HepG2 (cell line): Measurements from ENCODE around the gene TRPV4. TPM values are rescaled to one million over a fixed set of nuclear protein-coding genes. Genes with fewer than 3 reads are reported as not detected.

Experiments used
- FOXM1 ChIP-seq: sonication (generic); formaldehyde crosslinking; IDR thresholded peaks from 2 replicates; pipeline ENCODE4 v1.5.0; 2020; ENCODE audit warnings: missing genetic modification reagents
- GATAD2A ChIP-seq: IDR thresholded peaks from 2 replicates; pipeline ENCODE4 v1.6.1; 2016
- JUND ChIP-seq: sonication (generic); formaldehyde crosslinking; IDR thresholded peaks from 2 replicates; pipeline ENCODE4 v1.8.0; 2022; ENCODE audit warnings: mild to moderate bottlenecking, missing genetic modification reagents
- KDM5B ChIP-seq: sonication (generic); formaldehyde crosslinking; IDR thresholded peaks from 2 replicates; pipeline ENCODE4 v1.4.0; 2020; ENCODE audit warnings: missing genetic modification reagents, mild to moderate bottlenecking, borderline replicate concordance
- LCORL ChIP-seq, 2 experiments: fragments of 450-650 bp in 1 of 2; sonication (generic) in 1 of 2; formaldehyde crosslinking in 1 of 2; IDR thresholded peaks; 2 replicates each; pipeline versions ENCODE4 v1.5.0 to v1.6.1; 2017 to 2020; ENCODE audit warnings: antibody characterized with exemption in 1 of 2, missing genetic modification reagents in 1 of 2
- MTF1 ChIP-seq: sonication (generic); formaldehyde crosslinking; IDR thresholded peaks from 2 replicates; pipeline ENCODE4 v1.5.0; 2020; ENCODE audit warnings: missing genetic modification reagents
- PITX1 ChIP-seq: sonication (generic); formaldehyde crosslinking; IDR thresholded peaks from 2 replicates; pipeline ENCODE4 v1.5.1; 2020; ENCODE audit warnings: mild to moderate bottlenecking, missing genetic modification reagents
- RAD21 ChIP-seq: fragments of 450-650 bp; formaldehyde crosslinking; IDR thresholded peaks from 2 replicates; pipeline ENCODE4 v1.5.0; 2020; ENCODE audit warnings: mild to moderate bottlenecking
- RARA ChIP-seq: IDR thresholded peaks from 2 replicates; pipeline ENCODE4 v1.6.1; 2016; ENCODE audit warnings: missing genetic modification reagents, missing compliant biosample characterization
- REPIN1 ChIP-seq: sonication (generic); formaldehyde crosslinking; IDR thresholded peaks from 2 replicates; pipeline ENCODE4 v1.8.0; 2022; ENCODE audit warnings: missing genetic modification reagents, low read depth, mild to moderate bottlenecking, borderline replicate concordance
- ZNF205 ChIP-seq: IDR thresholded peaks from 2 replicates; pipeline ENCODE4 v1.6.1; 2018; ENCODE audit warnings: missing biosample characterization, missing genetic modification reagents
- ZNF317 ChIP-seq: sonication (generic); formaldehyde crosslinking; IDR thresholded peaks from 2 replicates; pipeline ENCODE4 v1.5.0; 2020; ENCODE audit warnings: mild to moderate bottlenecking, missing genetic modification reagents
- ZNF598 ChIP-seq: sonication (generic); formaldehyde crosslinking; IDR thresholded peaks from 2 replicates; pipeline ENCODE4 v1.5.1; 2020; ENCODE audit warnings: mild to moderate bottlenecking, missing genetic modification reagents, borderline replicate concordance
- polyA plus RNA-seq, 8 experiments: library from polyadenylated mRNA; depleted of rRNA in 3 of 8; stranded (reverse) in 7 of 8; unstranded in 1 of 8; fragments of >200 nt; fragmentation: Illumina TruSeq in 4 of 8; extraction: Trizol in 4 of 8; gene quantifications; 2 replicates each; pipeline versions ENCODE4 v1.2.1 to v1.2.3, GENCODE V29; 2011 to 2016; ENCODE audit warnings: low read depth in 4 of 8, missing spikeins in 1 of 8, mixed read lengths in 1 of 8; ENCODE audit not compliant: insufficient read depth in 1 of 8
- total RNA-seq, 5 experiments: library from RNA; depleted of rRNA; stranded (reverse); fragments of >200 nt; fragmentation: Illumina TruSeq; extraction: Trizol; gene quantifications; 2 replicates each; pipeline ENCODE4 v1.2.3, GENCODE V29; 2016; ENCODE audit warnings: low read depth in 1 of 5
- TF ChIP-seq, protein P1 (sequence below): sonication (generic); formaldehyde crosslinking; IDR thresholded peaks from 2 replicates; pipeline ENCODE4 v1.5.0; 2020; ENCODE audit warnings: mild to moderate bottlenecking, missing genetic modification reagents
- TF ChIP-seq, protein P2 (sequence below): sonication (generic); formaldehyde crosslinking; IDR thresholded peaks from 2 replicates; pipeline ENCODE4 v1.5.0; 2020; ENCODE audit warnings: missing genetic modification reagents, mild to moderate bottlenecking, borderline replicate concordance
- TF ChIP-seq, protein P3 (sequence below): sonication (generic); formaldehyde crosslinking; IDR thresholded peaks from one replicate; pipeline ENCODE4 v1.5.1; 2020; ENCODE audit warnings: mild to moderate bottlenecking, missing genetic modification reagents; ENCODE audit errors: not compliant biosample characterization

TRPV4 gene
- total and polyA plus RNA-seq, 2 of the 13 experiments (the other 11 are each of a cell fraction or from before 2014, with no cell fraction given), result 0.66 to 4.7 TPM

DNA sequence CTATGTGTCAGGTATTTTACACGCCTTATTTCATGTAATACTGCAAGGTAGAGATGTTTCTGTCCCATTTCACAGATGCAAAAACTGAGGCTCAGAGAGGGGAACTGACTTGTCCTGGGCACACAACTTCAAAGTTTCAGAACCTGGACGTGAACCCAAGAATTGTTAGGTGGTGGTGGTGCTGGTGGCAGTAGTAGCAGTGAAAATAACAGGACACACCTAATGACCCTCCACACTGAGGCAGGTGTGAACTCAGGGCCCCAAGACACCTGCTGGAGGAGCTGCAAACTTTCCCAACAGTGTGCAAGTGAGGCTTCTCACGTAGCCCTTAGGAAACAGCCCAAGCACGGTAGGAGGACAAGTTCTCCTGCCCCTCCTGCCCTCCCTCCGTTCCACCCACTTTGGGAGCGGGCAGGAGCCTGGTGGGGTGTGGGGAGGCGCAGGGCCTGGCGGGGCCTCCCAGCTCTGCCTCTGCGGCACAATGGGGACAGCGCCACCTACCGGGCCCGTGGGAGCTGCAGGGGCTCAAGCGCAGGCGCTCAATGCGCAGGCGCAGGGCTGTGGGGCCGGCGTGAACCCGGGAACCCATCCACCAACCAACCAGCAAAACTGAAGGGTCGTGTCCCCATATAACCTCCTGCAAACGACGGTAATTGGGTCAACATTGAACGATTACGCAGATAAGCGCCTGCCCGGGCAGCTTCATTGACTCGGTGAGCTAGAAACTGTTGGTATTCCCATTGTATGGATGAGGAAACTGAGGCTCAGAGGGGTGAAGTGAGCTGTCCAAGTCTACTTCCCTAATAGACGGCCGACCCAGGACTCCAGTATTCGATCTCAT is 12.0 kb upstream of the TRPV4 start (continued):
- TF ChIP-seq, protein P1, sequence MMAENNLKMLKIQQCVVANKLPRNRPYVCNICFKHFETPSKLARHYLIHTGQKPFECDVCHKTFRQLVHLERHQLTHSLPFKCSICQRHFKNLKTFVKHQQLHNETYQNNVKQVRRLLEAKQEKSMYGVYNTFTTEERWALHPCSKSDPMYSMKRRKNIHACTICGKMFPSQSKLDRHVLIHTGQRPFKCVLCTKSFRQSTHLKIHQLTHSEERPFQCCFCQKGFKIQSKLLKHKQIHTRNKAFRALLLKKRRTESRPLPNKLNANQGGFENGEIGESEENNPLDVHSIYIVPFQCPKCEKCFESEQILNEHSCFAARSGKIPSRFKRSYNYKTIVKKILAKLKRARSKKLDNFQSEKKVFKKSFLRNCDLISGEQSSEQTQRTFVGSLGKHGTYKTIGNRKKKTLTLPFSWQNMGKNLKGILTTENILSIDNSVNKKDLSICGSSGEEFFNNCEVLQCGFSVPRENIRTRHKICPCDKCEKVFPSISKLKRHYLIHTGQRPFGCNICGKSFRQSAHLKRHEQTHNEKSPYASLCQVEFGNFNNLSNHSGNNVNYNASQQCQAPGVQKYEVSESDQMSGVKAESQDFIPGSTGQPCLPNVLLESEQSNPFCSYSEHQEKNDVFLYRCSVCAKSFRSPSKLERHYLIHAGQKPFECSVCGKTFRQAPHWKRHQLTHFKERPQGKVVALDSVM (CRISPR knock-in tag), result peak; percentile 83; the same call in 1 of the 2 replicates
- TF ChIP-seq LCORL (IDR thresholded peaks at IDR 0.05) (no peak), LCORL (CRISPR knock-in tag; IDR thresholded peaks at IDR 0.05) (peak; percentile 74), ZNF205 (CRISPR knock-in tag) (0 out of 2 replicates have a peak, but pooled peaks have one; percentile 57), PITX1 (CRISPR knock-in tag) (peak; percentile 72), JUND (CRISPR knock-in tag) (0 out of 2 replicates have a peak, but pooled peaks have one; percentile 13), MTF1 (CRISPR knock-in tag) (no peak), KDM5B (CRISPR knock-in tag) (0 out of 2 replicates have a peak, but pooled peaks have one; percentile 28), REPIN1 (peak; percentile 60), GATAD2A (CRISPR knock-in tag) (peak; percentile 33; the same call in 1 of the 2 replicates), ZNF598 (CRISPR knock-in tag) (peak; percentile 23; the same call in 1 of the 2 replicates), FOXM1 (CRISPR knock-in tag) (no peak), ZNF317 (CRISPR knock-in tag) (peak; percentile 68; the same call in 1 of the 2 replicates), RARA (CRISPR knock-in tag) (peak; percentile 47), RAD21 (CRISPR knock-in tag) (peak; percentile 96)
- TF ChIP-seq, protein P2, sequence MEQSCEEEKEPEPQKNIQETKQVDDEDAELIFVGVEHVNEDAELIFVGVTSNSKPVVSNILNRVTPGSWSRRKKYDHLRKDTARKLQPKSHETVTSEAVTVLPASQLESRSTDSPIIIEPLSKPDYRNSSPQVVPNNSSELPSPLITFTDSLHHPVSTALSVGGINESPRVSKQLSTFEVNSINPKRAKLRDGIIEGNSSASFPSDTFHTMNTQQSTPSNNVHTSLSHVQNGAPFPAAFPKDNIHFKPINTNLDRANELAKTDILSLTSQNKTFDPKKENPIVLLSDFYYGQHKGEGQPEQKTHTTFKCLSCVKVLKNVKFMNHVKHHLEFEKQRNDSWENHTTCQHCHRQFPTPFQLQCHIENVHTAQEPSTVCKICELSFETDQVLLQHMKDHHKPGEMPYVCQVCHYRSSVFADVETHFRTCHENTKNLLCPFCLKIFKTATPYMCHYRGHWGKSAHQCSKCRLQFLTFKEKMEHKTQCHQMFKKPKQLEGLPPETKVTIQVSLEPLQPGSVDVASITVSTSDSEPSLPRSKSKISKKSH (CRISPR knock-in tag), result 0 out of 2 replicates have a peak, but pooled peaks have one; percentile 32
- TF ChIP-seq, protein P3, sequence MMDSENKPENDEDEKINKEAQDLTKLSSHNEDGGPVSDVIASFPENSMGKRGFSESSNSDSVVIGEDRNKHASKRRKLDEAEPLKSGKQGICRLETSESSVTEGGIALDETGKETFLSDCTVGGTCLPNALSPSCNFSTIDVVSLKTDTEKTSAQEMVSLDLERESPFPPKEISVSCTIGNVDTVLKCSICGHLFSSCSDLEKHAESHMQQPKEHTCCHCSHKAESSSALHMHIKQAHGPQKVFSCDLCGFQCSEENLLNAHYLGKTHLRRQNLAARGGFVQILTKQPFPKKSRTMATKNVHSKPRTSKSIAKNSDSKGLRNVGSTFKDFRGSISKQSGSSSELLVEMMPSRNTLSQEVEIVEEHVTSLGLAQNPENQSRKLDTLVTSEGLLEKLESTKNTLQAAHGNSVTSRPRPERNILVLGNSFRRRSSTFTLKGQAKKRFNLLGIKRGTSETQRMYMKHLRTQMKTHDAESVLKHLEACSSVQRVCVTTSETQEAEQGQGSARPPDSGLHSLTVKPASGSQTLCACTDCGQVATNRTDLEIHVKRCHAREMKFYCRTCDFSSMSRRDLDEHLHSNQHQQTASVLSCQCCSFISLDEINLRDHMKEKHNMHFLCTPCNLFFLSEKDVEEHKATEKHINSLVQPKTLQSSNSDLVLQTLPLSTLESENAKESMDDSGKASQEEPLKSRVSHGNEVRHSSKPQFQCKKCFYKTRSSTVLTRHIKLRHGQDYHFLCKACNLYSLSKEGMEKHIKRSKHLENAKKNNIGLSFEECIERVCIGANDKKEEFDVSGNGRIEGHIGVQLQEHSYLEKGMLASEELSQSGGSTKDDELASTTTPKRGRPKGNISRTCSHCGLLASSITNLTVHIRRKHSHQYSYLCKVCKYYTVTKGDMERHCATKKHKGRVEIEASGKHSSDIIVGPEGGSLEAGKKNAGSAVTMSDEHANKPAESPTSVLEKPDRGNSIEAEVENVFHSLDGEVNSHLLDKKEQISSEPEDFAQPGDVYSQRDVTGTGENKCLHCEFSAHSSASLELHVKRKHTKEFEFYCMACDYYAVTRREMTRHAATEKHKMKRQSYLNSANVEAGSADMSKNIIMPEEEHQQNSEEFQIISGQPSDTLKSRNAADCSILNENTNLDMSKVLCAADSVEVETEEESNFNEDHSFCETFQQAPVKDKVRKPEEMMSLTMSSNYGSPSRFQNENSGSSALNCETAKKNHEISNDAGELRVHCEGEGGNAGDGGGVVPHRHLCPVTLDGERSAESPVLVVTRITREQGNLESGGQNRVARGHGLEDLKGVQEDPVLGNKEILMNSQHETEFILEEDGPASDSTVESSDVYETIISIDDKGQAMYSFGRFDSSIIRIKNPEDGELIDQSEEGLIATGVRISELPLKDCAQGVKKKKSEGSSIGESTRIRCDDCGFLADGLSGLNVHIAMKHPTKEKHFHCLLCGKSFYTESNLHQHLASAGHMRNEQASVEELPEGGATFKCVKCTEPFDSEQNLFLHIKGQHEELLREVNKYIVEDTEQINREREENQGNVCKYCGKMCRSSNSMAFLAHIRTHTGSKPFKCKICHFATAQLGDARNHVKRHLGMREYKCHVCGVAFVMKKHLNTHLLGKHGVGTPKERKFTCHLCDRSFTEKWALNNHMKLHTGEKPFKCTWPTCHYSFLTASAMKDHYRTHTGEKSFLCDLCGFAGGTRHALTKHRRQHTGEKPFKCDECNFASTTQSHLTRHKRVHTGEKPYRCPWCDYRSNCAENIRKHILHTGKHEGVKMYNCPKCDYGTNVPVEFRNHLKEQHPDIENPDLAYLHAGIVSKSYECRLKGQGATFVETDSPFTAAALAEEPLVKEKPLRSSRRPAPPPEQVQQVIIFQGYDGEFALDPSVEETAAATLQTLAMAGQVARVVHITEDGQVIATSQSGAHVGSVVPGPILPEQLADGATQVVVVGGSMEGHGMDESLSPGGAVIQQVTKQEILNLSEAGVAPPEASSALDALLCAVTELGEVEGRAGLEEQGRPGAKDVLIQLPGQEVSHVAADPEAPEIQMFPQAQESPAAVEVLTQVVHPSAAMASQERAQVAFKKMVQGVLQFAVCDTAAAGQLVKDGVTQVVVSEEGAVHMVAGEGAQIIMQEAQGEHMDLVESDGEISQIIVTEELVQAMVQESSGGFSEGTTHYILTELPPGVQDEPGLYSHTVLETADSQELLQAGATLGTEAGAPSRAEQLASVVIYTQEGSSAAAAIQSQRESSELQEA (CRISPR knock-in tag), result peak; percentile 72
